Endothelial cell of umbilical vein (primary cell): ENCODE measurements around the gene NBEAL1. TPM values are rescaled to one million over a fixed set of nuclear protein-coding genes. Genes with fewer than 3 reads are reported as not detected.

Experiments
- BruUV-seq: library from RNA; stranded (reverse); fragments of 400-500 nt; replicated peaks from 2 replicates; lab custom pipeline; 2021; lab: Mats Ljungman, UMichigan
- CTCF ChIA-PET: fragments of 300-600, 350-600 bp; sonication (Branson Sonifier 250); formaldehyde crosslinking; loops from one replicate; lab custom pipeline; 2021; ENCODE audit warnings: antibody characterized with exemption, inconsistent platforms; lab: Charles Lee
- POLR2A ChIA-PET: fragments of 300-600, 350-600 bp; sonication (Branson Sonifier 250); formaldehyde crosslinking; loops from one replicate; lab custom pipeline; 2021; ENCODE audit warnings: antibody characterized with exemption, inconsistent platforms; lab: Charles Lee
- DNase-seq: peaks from one replicate; pipeline ENCODE4 v3.0.0-alpha.2; 2011; ENCODE audit warnings: low read depth, low spot score
- FAIRE-seq: peaks from 2 replicates; lab custom pipeline; 2011; peaks lifted over from hg19 to GRCh38; lab: Jason Lieb, UNC
- H2AFZ ChIP-seq: 2 replicates; pipeline ENCODE4 v1.6.0; 2012; ENCODE audit warnings: low read depth, low read length, control low read depth, inconsistent platforms
- H3K27ac ChIP-seq: 2 replicates; pipeline ENCODE4 v1.5.1; 2011; ENCODE audit warnings: low read depth, mild to moderate bottlenecking, control low read depth, low read length, moderate library complexity; ENCODE audit not compliant: insufficient read depth
- H3K27me3 ChIP-seq, 2 experiments: 2 replicates each; pipeline versions ENCODE4 v1.6.0 to v1.6.1; 2011; ENCODE audit warnings: low read length in 2 of 2, mixed read lengths in 1 of 2; ENCODE audit not compliant: control insufficient read depth in 2 of 2, insufficient read depth in 2 of 2
- H3K36me3 ChIP-seq, 2 experiments: 2 replicates in 1 of 2; 3 replicates in 1 of 2; pipeline ENCODE4 v1.5.1; 2011; ENCODE audit warnings: low read length in 2 of 2, mild to moderate bottlenecking in 1 of 2, moderate library complexity in 1 of 2; ENCODE audit not compliant: control insufficient read depth in 2 of 2, insufficient read depth in 2 of 2; ENCODE audit errors: extremely low read depth in 1 of 2
- H3K4me1 ChIP-seq: 3 replicates; pipeline ENCODE4 v1.5.1; 2011; ENCODE audit warnings: mild to moderate bottlenecking, low read length; ENCODE audit not compliant: control insufficient read depth, insufficient read depth; ENCODE audit errors: extremely low read depth
- H3K4me2 ChIP-seq: 2 replicates; pipeline ENCODE4 v1.6.1; 2011; ENCODE audit warnings: low read length, control low read depth, mixed read lengths; ENCODE audit not compliant: insufficient read depth
- H3K4me3 ChIP-seq, 3 experiments: fragments of 200-600 bp in 1 of 3; sonication (generic), shearing (Covaris generic) in 1 of 3; replicated peaks in 1 of 3; 2 replicates each; pipeline ENCODE4 v1.5.1; 2011 to 2016; ENCODE audit warnings: control low read depth in 3 of 3, low read length in 3 of 3, mild to moderate bottlenecking in 2 of 3, inconsistent platforms in 1 of 3, low read depth in 1 of 3, moderate library complexity in 1 of 3; ENCODE audit not compliant: insufficient read depth in 1 of 3
- H3K79me2 ChIP-seq: 2 replicates; pipeline ENCODE4 v1.6.0; 2012; ENCODE audit warnings: low read length, inconsistent platforms; ENCODE audit not compliant: control insufficient read depth, insufficient read depth
- H3K9ac ChIP-seq: replicated peaks from 2 replicates; pipeline ENCODE3; 2011; ENCODE audit warnings: low read length, control low read depth; ENCODE audit not compliant: insufficient read depth; ENCODE audit errors: extremely low read depth
- H3K9me1 ChIP-seq: replicated peaks from 3 replicates; pipeline ENCODE4 v1.6.0; 2011; ENCODE audit warnings: mild to moderate bottlenecking, low read length; ENCODE audit not compliant: control insufficient read depth, insufficient read depth; ENCODE audit errors: extremely low read depth
- H3K9me3 ChIP-seq: replicated peaks from 2 replicates; pipeline ENCODE4 v1.5.1; 2012; ENCODE audit warnings: low read length, inconsistent platforms; ENCODE audit not compliant: control insufficient read depth, insufficient read depth
- H4K20me1 ChIP-seq: replicated peaks from 2 replicates; pipeline ENCODE3; 2011; ENCODE audit warnings: mild to moderate bottlenecking, low read length; ENCODE audit not compliant: control insufficient read depth, insufficient read depth; ENCODE audit errors: extremely low read depth
- CTCF ChIP-seq, 2 donors: IDR thresholded peaks; 1 replicate in 1 of 2; 2 replicates in 1 of 2; pipeline ENCODE4 v1.5.1; 2011; ENCODE audit warnings: low read length in 2 of 2, mild to moderate bottlenecking in 2 of 2, moderate library complexity in 2 of 2, control low read depth in 1 of 2, inconsistent platforms in 1 of 2, low read depth in 1 of 2; ENCODE audit not compliant: insufficient read depth in 1 of 2; ENCODE audit errors: extremely low read depth in 1 of 2
- EZH2 ChIP-seq: IDR thresholded peaks from 2 replicates; pipeline ENCODE4 v1.6.1; 2012; ENCODE audit warnings: borderline replicate concordance, low read depth, mild to moderate bottlenecking, moderate library complexity, low read length, inconsistent platforms; ENCODE audit not compliant: severe bottlenecking
- FOS ChIP-seq: IDR thresholded peaks from 2 replicates; pipeline ENCODE4 v1.6.1; 2011; ENCODE audit warnings: mild to moderate bottlenecking, low read length, moderate library complexity, borderline replicate concordance; ENCODE audit not compliant: insufficient read depth
- JUN ChIP-seq: IDR thresholded peaks from 2 replicates; pipeline ENCODE4 v1.6.1; 2011; ENCODE audit warnings: borderline replicate concordance, low read depth; ENCODE audit not compliant: insufficient read length, insufficient read depth
- MYC ChIP-seq: IDR thresholded peaks from one replicate; pipeline ENCODE4 v1.6.1; 2011; ENCODE audit warnings: mild to moderate bottlenecking, low read depth, low read length
- POLR2A ChIP-seq: IDR thresholded peaks from 2 replicates; pipeline ENCODE4 v1.6.1; 2012; ENCODE audit warnings: low read depth, mild to moderate bottlenecking, control low read depth, low read length
- POLR2AphosphoS5 ChIP-seq: IDR thresholded peaks from 2 replicates; pipeline ENCODE4 v1.6.1; 2012; ENCODE audit warnings: low read depth, mild to moderate bottlenecking, control low read depth, low read length, moderate library complexity; ENCODE audit not compliant: insufficient read depth
- dilution Hi-C: fragments of 300-500 bp; cut with MboI; formaldehyde crosslinking; loops from one replicate; pipeline ENCODE4 v1.15.0; 2019; ENCODE audit warnings: low sequenced_read_pairs; ENCODE audit not compliant: extremely low pct_ligation_motif_present
- intact Hi-C: fragments of 100-400 bp; cut with micrococcal nuclease; formaldehyde crosslinking; loops from one replicate; pipeline ENCODE4 v1.10.0; 2022
- polyA plus RNA-seq, 4 experiments: library from polyadenylated mRNA; depleted of rRNA in 3 of 4; stranded (reverse) in 3 of 4; unstranded in 1 of 4; fragments of >200 nt; gene quantifications; 2 replicates each; pipeline versions ENCODE4 v1.2.1 to v1.2.3, GENCODE V29; 2011 to 2012; ENCODE audit warnings: missing spikeins in 1 of 4
- total RNA-seq: library from RNA; stranded (reverse); gene quantifications from 2 replicates; pipeline ENCODE4 v1.2.3, GENCODE V29; 2021
- TF ChIP-seq, protein P1 (sequence below): IDR thresholded peaks from 2 replicates; pipeline ENCODE4 v1.6.1; 2011; ENCODE audit not compliant: insufficient read depth, insufficient read length

The NBEAL1 gene
- total and polyA plus RNA-seq, 2 donors (not counting 3 experiments of a cell fraction or from before 2014, with no cell fraction given) = 2.1 to 23.3 TPM

DNA sequence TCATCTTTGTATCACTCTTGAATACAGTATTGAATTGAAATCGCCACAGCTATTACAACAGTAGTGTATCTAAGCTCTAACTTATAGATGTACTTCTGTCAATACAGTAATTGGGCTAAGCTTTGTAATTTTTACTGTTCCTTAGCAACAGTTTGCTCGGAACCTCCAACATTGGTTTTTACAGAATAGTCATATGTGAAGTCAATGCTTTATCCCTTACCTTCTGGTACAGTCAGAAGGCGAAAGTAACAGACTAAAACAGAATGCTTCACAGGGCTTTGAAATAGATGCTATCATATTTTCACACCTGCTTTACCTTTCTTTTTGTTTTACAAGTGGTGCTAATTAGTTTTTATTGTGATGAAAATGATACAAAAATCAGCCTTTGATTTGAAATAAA lies 177.3 kb downstream of the NBEAL1 start:
- dilution Hi-C loops = no loop called here
- ChIA-PET POLR2A (no interaction called here), CTCF (interaction anchor here (0.6 to 1.2 kb wide), 2 partner anchors 34 to 618 kb away, joined by 4 read pairs; no protein-coding TSS in a partner anchor)
- Histone ChIP-seq H3K4me2 (no peak overlapping the region), H3K27me3 (no peaks in the 10 kb centered on the region), H3K4me1 (no peaks in the 10 kb centered on the region), H4K20me1 (no peaks in the 10 kb centered on the region), H3K36me3 (no peaks in the 10 kb centered on the region), H3K79me2 (no peaks in the 10 kb centered on the region), H3K9me1 (no peaks in the 10 kb centered on the region), H3K9me3 (no peaks in the 10 kb centered on the region), H3K27ac (no peak overlapping the region), H2AFZ (no peak overlapping the region), H3K9ac (no peak overlapping the region), H3K4me3 (no peak overlapping the region)
- intact Hi-C loops = loop anchor here (10.0 kb wide), 1 partner anchor 357 kb away; no protein-coding TSS in a partner anchor
- BruUV-seq = no TSS peak
- no peak for TF ChIP-seq POLR2A
- TF ChIP-seq, protein P1, sequence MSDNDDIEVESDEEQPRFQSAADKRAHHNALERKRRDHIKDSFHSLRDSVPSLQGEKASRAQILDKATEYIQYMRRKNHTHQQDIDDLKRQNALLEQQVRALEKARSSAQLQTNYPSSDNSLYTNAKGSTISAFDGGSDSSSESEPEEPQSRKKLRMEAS = no peak
- no peak for TF ChIP-seq POLR2AphosphoS5
- no peak for TF ChIP-seq JUN
- no peak for TF ChIP-seq CTCF (IDR thresholded peaks at IDR 0.05; ENCODE audit: extremely low read depth in 1 of 2, insufficient read depth in 1 of 2, low read depth in 1 of 2, low read length in 2 of 2)
- TF ChIP-seq MYC = no peak
- no peak for TF ChIP-seq FOS
- TF ChIP-seq EZH2 = no peak
- DNase-seq (no peak), FAIRE-seq (no peak)
